ENCODE results near the gene DEPDC1B. TPM values are rescaled to one million over a fixed set of nuclear protein-coding genes. Genes with fewer than 3 reads are reported as not detected.
A peak's percentile ranks its signal among the peaks of the same experiment; 100 is the strongest.

The DEPDC1B gene
- total RNA-seq, 1 donor, result 8.6 TPM

- no peak overlapping the region for H3K4me3 ChIP-seq (ENCODE audit: low read depth, low read length)
- no peak for TF ChIP-seq CTCF (IDR thresholded peaks at IDR 0.05; ENCODE audit: insufficient read depth, low read depth, low read length)
- DNase-seq (ENCODE audit: low read depth), result no peak
Measured at GRCh38 chr5:60585618-60586017, 114.3 kb downstream of the DEPDC1B start.

GRCh38 chr5:60584304-60584703 is 115.7 kb downstream of the DEPDC1B start:
- H3K4me3 ChIP-seq (ENCODE audit: low read depth, low read length), result no peak overlapping the region
- no peak for TF ChIP-seq CTCF (IDR thresholded peaks at IDR 0.05; ENCODE audit: insufficient read depth, low read depth, low read length)
- DNase-seq (ENCODE audit: low read depth), result no peak

GRCh38 chr5:60583616-60584015 is 116.3 kb downstream of the DEPDC1B start:
- TF ChIP-seq CTCF (IDR thresholded peaks at IDR 0.05; ENCODE audit: insufficient read depth, low read depth, low read length), result no peak
- DNase-seq (ENCODE audit: low read depth), result no peak
- H3K4me3 ChIP-seq (ENCODE audit: low read depth, low read length), result no peak overlapping the region

- H3K4me3 ChIP-seq (ENCODE audit: low read depth, low read length), result no peak overlapping the region
- TF ChIP-seq CTCF (IDR thresholded peaks at IDR 0.05; ENCODE audit: insufficient read depth, low read depth, low read length), result no peak
- DNase-seq (ENCODE audit: low read depth), result no peak
Measured at GRCh38 chr5:60578315-60578714, 121.7 kb downstream of the DEPDC1B start.

- no peak overlapping the region for H3K4me3 ChIP-seq (ENCODE audit: low read depth, low read length)
- TF ChIP-seq CTCF (IDR thresholded peaks at IDR 0.05; ENCODE audit: insufficient read depth, low read depth, low read length), result no peak
- peak; percentile 70 for DNase-seq (ENCODE audit: low read depth)
Measured at GRCh38 chr5:60577116-60577515, 122.8 kb downstream of the DEPDC1B start.

GRCh38 chr5:60576425-60576824 is 123.5 kb downstream of the DEPDC1B start:
- H3K4me3 ChIP-seq (ENCODE audit: low read depth, low read length), result no peak overlapping the region
- no peak for TF ChIP-seq CTCF (IDR thresholded peaks at IDR 0.05; ENCODE audit: insufficient read depth, low read depth, low read length)
- DNase-seq (ENCODE audit: low read depth), result no peak

GRCh38 chr5:60568646-60569045 is 131.3 kb downstream of the DEPDC1B start:
- TF ChIP-seq CTCF (IDR thresholded peaks at IDR 0.05; ENCODE audit: insufficient read depth, low read depth, low read length), result no peak
- DNase-seq (ENCODE audit: low read depth), result no peak
- no peak overlapping the region for H3K4me3 ChIP-seq (ENCODE audit: low read depth, low read length)
